ENCODE measurements around the gene NMT1.

GRCh38 chr17:45090711-45091110, 29.6 kb downstream of the NMT1 start:
- TF ChIP-seq CTCF (IDR thresholded peaks at IDR 0.05): no peak
- no peak for TF ChIP-seq EP300 (IDR thresholded peaks at IDR 0.05)

All from esophagus muscularis mucosa (tissue), 3 donors.